ENCODE results near the gene APOBEC3G.
A peak's percentile ranks its signal among the peaks of the same experiment; 100 is the strongest.
"Not testable (repeated sequence)": the region's sequence is repeated elsewhere in the genome, so short reads cannot be mapped to it uniquely, and the experiment has no call there.

The APOBEC3G gene

DNA sequence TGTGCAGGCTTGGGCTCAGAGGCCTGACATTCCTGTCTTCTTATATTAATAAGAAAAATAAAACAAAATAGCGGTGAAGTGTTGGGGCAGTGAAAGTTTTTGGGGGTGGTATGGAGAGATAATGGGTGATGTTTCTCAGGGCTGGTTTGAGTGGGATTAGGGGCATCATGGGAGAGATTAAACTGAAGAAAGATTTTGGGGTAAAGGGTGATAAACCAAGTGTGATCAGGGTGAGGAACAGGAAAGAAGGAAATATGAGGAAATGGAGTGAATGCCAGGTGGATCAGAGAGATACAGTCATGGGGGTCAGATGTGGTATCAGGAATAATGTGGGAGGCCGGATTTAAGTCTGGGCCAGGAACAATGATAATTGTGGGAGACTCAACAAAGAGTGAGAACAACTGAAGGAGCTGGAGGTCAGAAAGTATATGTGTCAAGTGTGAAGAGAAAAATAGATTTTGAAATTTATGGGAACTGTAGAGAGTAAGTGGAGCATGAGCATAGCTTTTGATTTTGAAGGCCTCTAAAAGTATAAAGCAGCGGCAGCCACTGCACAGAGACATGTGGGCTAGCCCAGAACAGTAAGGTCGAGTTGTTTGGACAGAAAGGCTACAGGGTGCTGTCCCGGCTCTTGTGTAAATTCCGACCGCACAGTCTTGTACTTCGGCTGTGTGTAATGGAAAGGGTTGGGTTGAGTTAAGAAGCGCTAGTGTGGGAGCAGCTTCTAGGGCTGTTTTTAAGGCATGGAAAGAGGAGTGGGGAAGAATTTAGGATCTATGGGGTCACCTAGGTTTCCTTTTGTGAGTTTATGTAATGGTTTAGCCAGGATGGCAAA lies 10.4 kb upstream of the APOBEC3G start:
- H3K27me3 ChIP-seq (replicated peaks; ENCODE audit: control insufficient read depth, insufficient read depth, low read length, poor library complexity, severe bottlenecking); H3K9me3 ChIP-seq (ENCODE audit: control insufficient read depth, low read length); DNase-seq; H3K4me3 ChIP-seq (ENCODE audit: insufficient read depth, low read depth, low read length, poor library complexity, severe bottlenecking); H3K27ac ChIP-seq (ENCODE audit: insufficient read depth, low read length, poor library complexity, severe bottlenecking); H3K36me3 ChIP-seq (ENCODE audit: control insufficient read depth, insufficient read depth, low read length); H3K4me1 ChIP-seq (ENCODE audit: control insufficient read depth, insufficient read depth, low read length, poor library complexity, severe bottlenecking): not testable (repeated sequence)

GRCh38 chr22:39068033-39068785 lies 8.9 kb upstream of the APOBEC3G start:
- no peak for DNase-seq
- H3K9me3 ChIP-seq (ENCODE audit: control insufficient read depth, low read length) = no peaks in the 10 kb centered on the region
- no peaks in the 10 kb centered on the region for H3K27me3 ChIP-seq (replicated peaks; ENCODE audit: control insufficient read depth, insufficient read depth, low read length, poor library complexity, severe bottlenecking)
- H3K4me3 ChIP-seq (ENCODE audit: insufficient read depth, low read depth, low read length, poor library complexity, severe bottlenecking) = no peak overlapping the region
- no peak overlapping the region for H3K27ac ChIP-seq (ENCODE audit: insufficient read depth, low read length, poor library complexity, severe bottlenecking)
- no peaks in the 10 kb centered on the region for H3K36me3 ChIP-seq (ENCODE audit: control insufficient read depth, insufficient read depth, low read length)
- H3K4me1 ChIP-seq (ENCODE audit: control insufficient read depth, insufficient read depth, low read length, poor library complexity, severe bottlenecking) = no peaks in the 10 kb centered on the region

- no peaks in the 10 kb centered on the region for H3K4me1 ChIP-seq (ENCODE audit: control insufficient read depth, insufficient read depth, low read length, poor library complexity, severe bottlenecking)
- DNase-seq = no peak
- no peak overlapping the region for H3K27ac ChIP-seq (ENCODE audit: insufficient read depth, low read length, poor library complexity, severe bottlenecking)
- H3K9me3 ChIP-seq (ENCODE audit: control insufficient read depth, low read length) = no peaks in the 10 kb centered on the region
- no peaks in the 10 kb centered on the region for H3K36me3 ChIP-seq (ENCODE audit: control insufficient read depth, insufficient read depth, low read length)
- no peaks in the 10 kb centered on the region for H3K27me3 ChIP-seq (replicated peaks; ENCODE audit: control insufficient read depth, insufficient read depth, low read length, poor library complexity, severe bottlenecking)
- no peak overlapping the region for H3K4me3 ChIP-seq (ENCODE audit: insufficient read depth, low read depth, low read length, poor library complexity, severe bottlenecking)
Observed at GRCh38 chr22:39070186-39070585, 6.9 kb upstream of the APOBEC3G start.

GRCh38 chr22:39072581-39072981 lies 4.5 kb upstream of the APOBEC3G start:
- not testable (repeated sequence) for H3K4me1 ChIP-seq (ENCODE audit: control insufficient read depth, insufficient read depth, low read length, poor library complexity, severe bottlenecking); H3K36me3 ChIP-seq (ENCODE audit: control insufficient read depth, insufficient read depth, low read length); H3K27ac ChIP-seq (ENCODE audit: insufficient read depth, low read length, poor library complexity, severe bottlenecking); H3K9me3 ChIP-seq (ENCODE audit: control insufficient read depth, low read length); DNase-seq; H3K27me3 ChIP-seq (replicated peaks; ENCODE audit: control insufficient read depth, insufficient read depth, low read length, poor library complexity, severe bottlenecking); H3K4me3 ChIP-seq (ENCODE audit: insufficient read depth, low read depth, low read length, poor library complexity, severe bottlenecking)

DNA sequence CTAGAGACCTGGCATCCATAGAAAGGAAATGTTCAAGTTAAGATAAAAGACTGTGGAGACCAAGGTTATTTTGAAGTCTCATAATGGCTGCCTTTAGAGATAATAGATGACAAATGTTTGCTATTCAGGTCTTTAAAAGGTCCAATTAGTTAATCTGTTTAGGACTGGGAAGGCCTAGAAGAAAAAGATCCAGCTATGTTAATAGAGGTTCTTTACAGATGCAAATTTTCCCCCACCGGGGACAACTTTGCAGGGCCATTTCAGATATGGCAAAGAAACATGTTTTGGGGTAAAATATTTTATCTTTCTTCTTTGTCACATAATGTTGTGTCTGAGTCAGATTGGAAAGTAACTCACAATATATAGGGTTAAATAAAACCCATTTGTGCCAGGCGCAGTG lies 3.1 kb upstream of the APOBEC3G start:
- Histone ChIP-seq H3K27me3 (replicated peaks; ENCODE audit: control insufficient read depth, insufficient read depth, low read length, poor library complexity, severe bottlenecking) (no peaks in the 10 kb centered on the region), H3K36me3 (ENCODE audit: control insufficient read depth, insufficient read depth, low read length) (no peaks in the 10 kb centered on the region), H3K4me3 (ENCODE audit: insufficient read depth, low read depth, low read length, poor library complexity, severe bottlenecking) (no peak overlapping the region), H3K9me3 (ENCODE audit: control insufficient read depth, low read length) (no peaks in the 10 kb centered on the region), H3K27ac (ENCODE audit: insufficient read depth, low read length, poor library complexity, severe bottlenecking) (no peak overlapping the region), H3K4me1 (ENCODE audit: control insufficient read depth, insufficient read depth, low read length, poor library complexity, severe bottlenecking) (peaks cover 10% of the 10 kb centered on the region)
- DNase-seq = no peak

DNA sequence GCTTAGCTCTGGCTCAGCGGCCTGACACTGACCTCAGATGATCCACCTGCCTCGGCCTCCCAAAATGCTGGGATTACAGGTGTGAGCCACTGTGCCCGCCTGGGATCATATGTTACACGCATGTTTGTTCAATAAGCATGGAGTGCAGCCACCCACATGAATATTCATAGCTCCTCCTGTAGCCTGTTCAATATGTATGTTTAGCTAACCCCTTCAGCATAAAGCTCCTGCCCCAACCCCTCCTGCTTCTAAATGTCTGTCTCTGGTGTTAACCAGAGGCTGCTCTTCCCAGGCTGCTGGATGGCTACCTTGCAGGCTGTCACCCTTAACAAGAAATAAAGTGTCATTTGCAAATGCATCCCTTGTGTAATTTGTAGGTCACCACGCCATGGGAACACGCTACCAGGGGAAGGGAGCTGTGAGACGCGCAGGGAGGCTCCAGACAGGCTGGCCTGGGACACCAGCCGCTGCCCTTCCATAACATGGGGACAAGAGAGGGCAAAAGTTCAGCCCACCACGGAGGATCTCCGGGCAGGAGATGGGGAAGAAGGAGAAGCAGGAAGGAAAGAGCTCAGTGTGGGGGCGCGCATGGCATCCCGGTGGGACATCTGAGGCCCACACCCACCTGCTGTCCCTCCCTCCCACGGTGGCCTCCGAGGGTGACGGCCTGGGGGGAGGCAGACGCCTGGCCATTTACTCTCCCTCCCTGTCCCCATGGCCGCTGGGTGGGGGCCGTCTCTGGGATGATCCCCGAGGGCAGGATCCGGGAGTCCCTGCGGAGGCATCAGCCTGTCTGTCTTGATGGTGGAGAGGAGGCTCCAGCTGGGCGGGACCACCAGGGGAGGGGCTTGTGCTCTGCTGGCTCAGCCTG lies 685 bp upstream of the APOBEC3G start:
- not testable (repeated sequence) for H3K9me3 ChIP-seq (ENCODE audit: control insufficient read depth, low read length); H3K27me3 ChIP-seq (replicated peaks; ENCODE audit: control insufficient read depth, insufficient read depth, low read length, poor library complexity, severe bottlenecking); DNase-seq; H3K4me3 ChIP-seq (ENCODE audit: insufficient read depth, low read depth, low read length, poor library complexity, severe bottlenecking)
- H3K4me1 ChIP-seq (ENCODE audit: control insufficient read depth, insufficient read depth, low read length, poor library complexity, severe bottlenecking) = peaks cover 20% of the 10 kb centered on the region
- H3K27ac ChIP-seq (ENCODE audit: insufficient read depth, low read length, poor library complexity, severe bottlenecking) = peak overlapping the region; percentile 25
- peaks cover 11% of the 10 kb centered on the region for H3K36me3 ChIP-seq (ENCODE audit: control insufficient read depth, insufficient read depth, low read length)

- not testable (repeated sequence) for H3K9me3 ChIP-seq (ENCODE audit: control insufficient read depth, low read length); DNase-seq; H3K27me3 ChIP-seq (replicated peaks; ENCODE audit: control insufficient read depth, insufficient read depth, low read length, poor library complexity, severe bottlenecking)
- peak overlapping the region; percentile 77 for H3K27ac ChIP-seq (ENCODE audit: insufficient read depth, low read length, poor library complexity, severe bottlenecking)
- peaks cover 21% of the 10 kb centered on the region for H3K36me3 ChIP-seq (ENCODE audit: control insufficient read depth, insufficient read depth, low read length)
- peak overlapping the region; percentile 57 for H3K4me3 ChIP-seq (ENCODE audit: insufficient read depth, low read depth, low read length, poor library complexity, severe bottlenecking)
- peaks cover 23% of the 10 kb centered on the region for H3K4me1 ChIP-seq (ENCODE audit: control insufficient read depth, insufficient read depth, low read length, poor library complexity, severe bottlenecking)
Observed at GRCh38 chr22:39077912-39078311, 837 bp downstream of the APOBEC3G start.

- H3K9me3 ChIP-seq (ENCODE audit: control insufficient read depth, low read length) = no peaks in the 10 kb centered on the region
- H3K27ac ChIP-seq (ENCODE audit: insufficient read depth, low read length, poor library complexity, severe bottlenecking) = no peak overlapping the region
- H3K4me1 ChIP-seq (ENCODE audit: control insufficient read depth, insufficient read depth, low read length, poor library complexity, severe bottlenecking) = peaks cover 27% of the 10 kb centered on the region
Observed at GRCh38 chr22:39078329-39078728, 1.3 kb downstream of the APOBEC3G start.

DNA sequence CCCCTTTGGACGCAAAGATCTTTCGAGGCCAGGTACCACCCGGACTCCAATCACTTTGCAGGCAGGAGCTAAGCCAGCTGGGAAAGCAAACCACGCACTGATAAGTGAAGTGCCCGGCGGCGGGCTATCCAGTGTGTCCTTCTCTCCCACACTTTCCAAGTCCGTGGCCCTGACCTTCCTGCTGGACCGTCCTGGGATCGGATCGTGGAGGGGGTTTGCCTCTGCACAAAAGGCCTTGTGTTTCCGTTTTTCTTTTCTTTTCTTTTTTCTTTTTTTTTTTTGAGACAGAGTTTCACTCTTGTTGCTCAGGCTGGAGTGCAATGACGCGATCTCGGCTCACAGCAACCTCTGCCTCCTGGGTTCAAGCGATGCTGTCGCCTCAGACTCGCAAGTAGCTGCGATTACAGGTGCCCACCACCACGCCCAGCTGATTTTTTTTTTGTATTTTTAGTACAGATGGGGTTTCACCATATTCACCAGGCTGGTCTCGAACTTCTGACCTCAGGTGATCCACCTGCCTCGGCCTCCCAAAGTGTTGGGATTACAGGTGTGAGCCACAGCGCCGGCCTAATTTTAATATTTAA lies 2.1 kb downstream of the APOBEC3G start:
- not testable (repeated sequence) for H3K4me3 ChIP-seq (ENCODE audit: insufficient read depth, low read depth, low read length, poor library complexity, severe bottlenecking); DNase-seq; H3K27me3 ChIP-seq (replicated peaks; ENCODE audit: control insufficient read depth, insufficient read depth, low read length, poor library complexity, severe bottlenecking); H3K9me3 ChIP-seq (ENCODE audit: control insufficient read depth, low read length); H3K27ac ChIP-seq (ENCODE audit: insufficient read depth, low read length, poor library complexity, severe bottlenecking)
- Histone ChIP-seq H3K4me1 (ENCODE audit: control insufficient read depth, insufficient read depth, low read length, poor library complexity, severe bottlenecking) (peaks cover 28% of the 10 kb centered on the region), H3K36me3 (ENCODE audit: control insufficient read depth, insufficient read depth, low read length) (peaks cover 28% of the 10 kb centered on the region)

More at GRCh38 chr22:39078329-39078728, 1.3 kb downstream of the APOBEC3G start:
- Histone ChIP-seq H3K36me3 (ENCODE audit: control insufficient read depth, insufficient read depth, low read length) (peaks cover 23% of the 10 kb centered on the region), H3K4me3 (ENCODE audit: insufficient read depth, low read depth, low read length, poor library complexity, severe bottlenecking) (peak overlapping the region; percentile 57), H3K27me3 (replicated peaks; ENCODE audit: control insufficient read depth, insufficient read depth, low read length, poor library complexity, severe bottlenecking) (no peaks in the 10 kb centered on the region)
- DNase-seq = no peak
